H9 (cell line): ENCODE data around the gene C20orf173. TPM values are rescaled to one million over a fixed set of nuclear protein-coding genes. Genes with fewer than 3 reads are reported as not detected.

Experiments
- DNase-seq: peaks from one replicate; pipeline ENCODE4 v3.0.0-alpha.2; 2017
- H2AFZ ChIP-seq: one replicate; pipeline ENCODE4 v1.6.1; 2013; ENCODE audit warnings: mild to moderate bottlenecking, low read length, control low read depth, moderate library complexity
- H2AK5ac ChIP-seq: 2 replicates; pipeline ENCODE4 v1.6.1; 2013; ENCODE audit warnings: low read length, control low read depth, mixed read lengths; ENCODE audit not compliant: insufficient read length
- H2BK120ac ChIP-seq: one replicate; pipeline ENCODE4 v1.6.1; 2013; ENCODE audit warnings: low read depth, mild to moderate bottlenecking, low read length, control low read depth, inconsistent platforms; ENCODE audit not compliant: poor library complexity, severe bottlenecking
- H2BK12ac ChIP-seq: 2 replicates; pipeline ENCODE4 v1.6.1; 2013; ENCODE audit warnings: low read length, control low read depth, mixed read lengths, low read depth; ENCODE audit not compliant: insufficient read length
- H2BK15ac ChIP-seq: 2 replicates; pipeline ENCODE4 v1.6.1; 2013; ENCODE audit warnings: low read depth, low read length, control low read depth
- H2BK20ac ChIP-seq: one replicate; pipeline ENCODE4 v1.6.1; 2013; ENCODE audit warnings: low read depth, mild to moderate bottlenecking, low read length, control low read depth, inconsistent platforms; ENCODE audit not compliant: poor library complexity, severe bottlenecking
- H2BK5ac ChIP-seq: 2 replicates; pipeline ENCODE4 v1.6.1; 2013; ENCODE audit warnings: low read length, control low read depth, mixed read lengths; ENCODE audit not compliant: insufficient read length
- H3K14ac ChIP-seq: 2 replicates; pipeline ENCODE4 v1.6.1; 2013; ENCODE audit warnings: low read length, control low read depth; ENCODE audit not compliant: insufficient read depth
- H3K18ac ChIP-seq: 2 replicates; pipeline ENCODE4 v1.6.1; 2013; ENCODE audit warnings: low read depth, mild to moderate bottlenecking, mixed read lengths, low read length, control low read depth; ENCODE audit not compliant: insufficient read length
- H3K23ac ChIP-seq: 2 replicates; pipeline ENCODE4 v1.6.1; 2013; ENCODE audit warnings: low read length, control low read depth, mixed read lengths, low read depth; ENCODE audit not compliant: insufficient read length
- H3K23me2 ChIP-seq: 2 replicates; pipeline ENCODE4 v1.6.1; 2013; ENCODE audit warnings: low read depth, mild to moderate bottlenecking, mixed read lengths, low read length, control low read depth; ENCODE audit not compliant: insufficient read length, poor library complexity, severe bottlenecking
- H3K27ac ChIP-seq: 2 replicates; pipeline ENCODE4 v1.5.1; 2013; ENCODE audit warnings: low read length, control low read depth, mixed read lengths, low read depth; ENCODE audit not compliant: insufficient read length
- H3K27me3 ChIP-seq: 2 replicates; pipeline ENCODE4 v1.6.1; 2013; ENCODE audit warnings: low read length, control low read depth, inconsistent platforms; ENCODE audit not compliant: insufficient read depth
- H3K4ac ChIP-seq: 2 replicates; pipeline ENCODE4 v1.6.1; 2013; ENCODE audit warnings: low read depth, mild to moderate bottlenecking, control low read depth, inconsistent platforms, low read length, moderate library complexity
- H3K4me1 ChIP-seq: 2 replicates; pipeline ENCODE4 v1.6.1; 2013; ENCODE audit warnings: low read length, control low read depth, inconsistent platforms; ENCODE audit not compliant: insufficient read depth
- H3K4me2 ChIP-seq: 2 replicates; pipeline ENCODE4 v1.6.1; 2013; ENCODE audit warnings: low read length, control low read depth, mixed read lengths; ENCODE audit not compliant: insufficient read length, insufficient read depth
- H3K56ac ChIP-seq: 2 replicates; pipeline ENCODE4 v1.6.1; 2013; ENCODE audit warnings: low read depth, mild to moderate bottlenecking, mixed read lengths, low read length, control low read depth; ENCODE audit not compliant: insufficient read length
- H3K79me1 ChIP-seq: 2 replicates; pipeline ENCODE4 v1.6.1; 2013; ENCODE audit warnings: low read depth, mild to moderate bottlenecking, moderate library complexity, low read length, control low read depth, inconsistent platforms; ENCODE audit not compliant: insufficient read depth, poor library complexity, severe bottlenecking
- H3K79me2 ChIP-seq: 2 replicates; pipeline ENCODE4 v1.6.1; 2013; ENCODE audit warnings: low read length, control low read depth, inconsistent platforms; ENCODE audit not compliant: insufficient read depth
- H3K9ac ChIP-seq: 2 replicates; pipeline ENCODE4 v1.6.1; 2013; ENCODE audit warnings: low read length, control low read depth, mixed read lengths; ENCODE audit not compliant: insufficient read length; ENCODE audit errors: extremely low read depth
- H3K9me3 ChIP-seq: one replicate; pipeline ENCODE4 v1.6.1; 2013; ENCODE audit warnings: low read depth, low read length, inconsistent platforms; ENCODE audit not compliant: control insufficient read depth
- H3T11ph ChIP-seq: one replicate; pipeline ENCODE4 v1.6.1; 2013; ENCODE audit warnings: mild to moderate bottlenecking, low read length, control low read depth, inconsistent platforms
- H4K20me1 ChIP-seq: one replicate; pipeline ENCODE4 v1.6.1; 2013; ENCODE audit not compliant: control insufficient read depth, insufficient read length, insufficient read depth
- H4K5ac ChIP-seq: 2 replicates; pipeline ENCODE4 v1.6.1; 2013; ENCODE audit warnings: low read depth, mild to moderate bottlenecking, mixed read lengths, low read length, control low read depth; ENCODE audit not compliant: insufficient read length
- H4K8ac ChIP-seq: replicated peaks from 2 replicates; pipeline ENCODE4 v1.6.1; 2013; ENCODE audit warnings: low read length, control low read depth, mixed read lengths, low read depth; ENCODE audit not compliant: insufficient read length
- H4K91ac ChIP-seq: 2 replicates; pipeline ENCODE4 v1.6.1; 2013; ENCODE audit warnings: low read depth, mild to moderate bottlenecking, moderate library complexity, mixed read lengths, low read length, control low read depth; ENCODE audit not compliant: insufficient read length
- H3K27ac Mint-ChIP-seq, 3 experiments: 2 replicates in 2 of 3; 3 replicates in 1 of 3; pipeline ENCODE4 v1.8.0; 2020 to 2021; ENCODE audit warnings: mixed read lengths in 3 of 3, mild to moderate bottlenecking in 1 of 3, moderate library complexity in 1 of 3
- H3K27me3 Mint-ChIP-seq: 2 replicates; pipeline ENCODE4 v1.8.0; 2021; ENCODE audit warnings: low read depth, mild to moderate bottlenecking, moderate library complexity, mixed read lengths
- H3K36me3 Mint-ChIP-seq, 3 experiments: 2 replicates in 2 of 3; 3 replicates in 1 of 3; pipeline ENCODE4 v1.8.0; 2020 to 2021; ENCODE audit warnings: low read depth in 3 of 3, mixed read lengths in 3 of 3; ENCODE audit not compliant: insufficient read depth in 1 of 3
- H3K4me1 Mint-ChIP-seq, 2 experiments: 2 replicates each; pipeline ENCODE4 v1.8.0; 2020; ENCODE audit warnings: mixed read lengths in 2 of 2
- H3K4me3 Mint-ChIP-seq, 2 experiments: 2 replicates in 1 of 2; 3 replicates in 1 of 2; pipeline ENCODE4 v1.8.0; 2020 to 2021; ENCODE audit warnings: mild to moderate bottlenecking in 2 of 2, mixed read lengths in 2 of 2, moderate library complexity in 1 of 2
- H3K9me3 Mint-ChIP-seq, 2 experiments: 2 replicates in 1 of 2; 3 replicates in 1 of 2; pipeline ENCODE4 v1.8.0; 2020; ENCODE audit warnings: mild to moderate bottlenecking in 2 of 2, mixed read lengths in 2 of 2, moderate library complexity in 1 of 2
- CTCF ChIP-seq: fragments of 200-600 bp; sonication (generic); conservative IDR thresholded peaks from 3 replicates; pipeline ENCODE4 v1.8.0; 2021; ENCODE audit warnings: antibody characterized with exemption, mild to moderate bottlenecking
- WGBS: extraction: QIAGEN DNeasy Blood & Tissue Kit; methylation state at CpG from one replicate; pipeline ENCODE4 v1.1.7; 2013; ENCODE audit warnings: missing lambda C conversion rate, low lambda C conversion rate, mixed read lengths; ENCODE audit not compliant: insufficient read length; ENCODE audit errors: extremely low coverage; 5-methylcytosine and 5-hydroxymethylcytosine counted together
- total RNA-seq: library from RNA; stranded (reverse); gene quantifications from 2 replicates; pipeline ENCODE4 v1.2.1, GENCODE V29; 2021

The C20orf173 gene
- total RNA-seq, 1 experiment from 2014 or later: not detected

- Histone ChIP-seq H2BK20ac (no peak overlapping the region), H3K27me3 (no peaks in the 10 kb centered on the region), H3K79me1 (no peaks in the 10 kb centered on the region), H3K9ac (no peak overlapping the region), H4K8ac (no peak overlapping the region), H3T11ph (no peak overlapping the region), H3K4ac (no peak overlapping the region), H3K4me2 (no peak overlapping the region), H3K79me2 (no peaks in the 10 kb centered on the region), H3K18ac (no peak overlapping the region), H4K20me1 (no peaks in the 10 kb centered on the region), H4K91ac (no peak overlapping the region), H3K23ac (no peak overlapping the region), H2BK5ac (no peak overlapping the region), H2BK15ac (no peak overlapping the region), H2BK12ac (no peak overlapping the region), H3K27ac (no peak overlapping the region), H2AFZ (no peak overlapping the region), H3K4me1 (no peaks in the 10 kb centered on the region), H2BK120ac (no peak overlapping the region), H3K14ac (no peak overlapping the region), H3K9me3 (no peaks in the 10 kb centered on the region), H2AK5ac (no peak overlapping the region), H3K56ac (no peak overlapping the region), H4K5ac (no peak overlapping the region), H3K23me2 (no peaks in the 10 kb centered on the region)
- Mint-ChIP-seq H3K9me3 (no peaks in the 10 kb centered on the region), H3K27ac (no peak overlapping the region; a peak in 1 of 7 replicates), H3K27me3 (no peaks in the 10 kb centered on the region), H3K36me3 (peaks cover 0 to 9% (median 6%) of the 10 kb centered on the region in 3 experiments; a peak in 6 of 7 replicates), H3K4me3 (no peak overlapping the region), H3K4me1 (no peaks in the 10 kb centered on the region)
- no peak for DNase-seq
- WGBS: no CpG with 5 or more reads among the region's 1 CpG
- TF ChIP-seq CTCF: no peak
Observed at GRCh38 chr20:35517125-35517524, 12.3 kb downstream of the C20orf173 start.
